HEK293 (cell line): ENCODE measurements around the gene BANF2.

Experiments
- GLI4 ChIP-seq: fragments of 450-650 bp; formaldehyde crosslinking; IDR thresholded peaks from 2 replicates; pipeline ENCODE4 v1.5.1; 2016; ENCODE audit warnings: missing biosample characterization, missing genetic modification characterization
- HOXC10 ChIP-seq: sonication (generic); formaldehyde crosslinking; IDR thresholded peaks from 2 replicates; pipeline ENCODE4 v1.8.1; 2023; ENCODE audit warnings: mild to moderate bottlenecking, missing genetic modification reagents
- SCRT2 ChIP-seq: fragments of 450-650 bp; formaldehyde crosslinking; IDR thresholded peaks from 2 replicates; pipeline ENCODE4 v1.5.1; 2016; ENCODE audit warnings: missing biosample characterization, missing genetic modification characterization
- TCF7L2 ChIP-seq: IDR thresholded peaks from 2 replicates; pipeline ENCODE4 v1.6.1; 2011; ENCODE audit warnings: low read depth, mild to moderate bottlenecking, inconsistent platforms, low read length, moderate library complexity, borderline replicate concordance
- ZBTB48 ChIP-seq: fragments of 450-650 bp; formaldehyde crosslinking; IDR thresholded peaks from 2 replicates; pipeline ENCODE4 v1.5.1; 2016; ENCODE audit warnings: missing biosample characterization, missing genetic modification characterization
- ZNF121 ChIP-seq: fragments of 450-650 bp; formaldehyde crosslinking; IDR thresholded peaks from 2 replicates; pipeline ENCODE4 v1.5.1; 2016; ENCODE audit warnings: missing biosample characterization, missing genetic modification characterization
- ZNF146 ChIP-seq: fragments of 450-650 bp; formaldehyde crosslinking; IDR thresholded peaks from 2 replicates; pipeline ENCODE4 v1.5.1; 2016; ENCODE audit warnings: missing biosample characterization, missing genetic modification characterization
- ZNF274 ChIP-seq, 2 experiments: fragments of 200-500 bp in 1 of 2; fragments of 450-650 bp in 1 of 2; sonication (Bioruptor generic) in 1 of 2; formaldehyde crosslinking in 1 of 2; IDR thresholded peaks; 2 replicates each; pipeline versions ENCODE4 v1.5.1 to v1.6.1; 2014 to 2016; ENCODE audit warnings: borderline replicate concordance in 1 of 2, inconsistent platforms in 1 of 2, low read length in 1 of 2, missing biosample characterization in 1 of 2, missing genetic modification characterization in 1 of 2
- ZXDB ChIP-seq: fragments of 450-650 bp; formaldehyde crosslinking; IDR thresholded peaks from 2 replicates; pipeline ENCODE4 v1.5.1; 2016; ENCODE audit warnings: missing biosample characterization, missing genetic modification characterization
- TF ChIP-seq, protein P1 (sequence below): fragments of 450-650 bp; formaldehyde crosslinking; IDR thresholded peaks from 2 replicates; pipeline ENCODE4 v1.5.1; 2016; ENCODE audit warnings: missing biosample characterization, missing genetic modification characterization
- TF ChIP-seq, protein P2 (sequence below): sonication (generic); formaldehyde crosslinking; IDR thresholded peaks from 2 replicates; pipeline ENCODE4 v1.8.1; 2022; ENCODE audit warnings: mild to moderate bottlenecking, moderate library complexity, missing genetic modification reagents
- TF ChIP-seq, protein P3 (sequence below): fragments of 450-650 bp; formaldehyde crosslinking; optimal IDR thresholded peaks from 2 replicates; pipeline ENCODE3; 2016; ENCODE audit warnings: missing biosample characterization, mild to moderate bottlenecking, missing genetic modification characterization

DNA sequence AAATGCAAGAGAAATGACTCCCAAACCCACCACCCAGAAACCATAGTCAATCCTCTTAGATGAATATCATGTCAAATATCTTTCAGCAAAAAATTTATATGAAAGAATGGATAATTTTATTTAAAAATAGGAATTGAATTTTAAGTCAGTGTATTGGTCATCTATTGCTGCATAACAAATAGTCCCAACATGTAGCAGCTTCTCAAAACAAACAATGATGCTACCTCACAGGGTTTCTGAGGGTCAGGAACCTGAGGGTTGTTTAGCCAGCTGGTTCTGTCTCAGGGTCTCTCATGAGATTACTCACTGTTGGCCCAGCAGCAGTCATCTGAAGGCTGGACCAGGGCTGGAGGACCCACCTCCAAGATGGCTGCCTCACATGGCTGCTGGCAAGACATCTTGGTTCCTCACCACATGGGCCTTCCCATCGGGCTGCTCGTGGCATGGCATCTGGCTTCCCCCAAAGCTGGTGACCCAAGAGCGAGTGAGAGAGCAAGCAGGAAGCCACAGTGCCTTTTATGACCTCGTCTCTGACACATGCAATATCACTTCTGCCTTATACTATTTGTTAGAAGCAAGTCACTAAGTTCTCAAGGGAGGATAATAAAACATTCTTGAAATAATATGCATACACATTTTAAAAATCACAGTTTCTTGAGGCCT lies 36.3 kb downstream of the BANF2 start:
- TF ChIP-seq, protein P1, sequence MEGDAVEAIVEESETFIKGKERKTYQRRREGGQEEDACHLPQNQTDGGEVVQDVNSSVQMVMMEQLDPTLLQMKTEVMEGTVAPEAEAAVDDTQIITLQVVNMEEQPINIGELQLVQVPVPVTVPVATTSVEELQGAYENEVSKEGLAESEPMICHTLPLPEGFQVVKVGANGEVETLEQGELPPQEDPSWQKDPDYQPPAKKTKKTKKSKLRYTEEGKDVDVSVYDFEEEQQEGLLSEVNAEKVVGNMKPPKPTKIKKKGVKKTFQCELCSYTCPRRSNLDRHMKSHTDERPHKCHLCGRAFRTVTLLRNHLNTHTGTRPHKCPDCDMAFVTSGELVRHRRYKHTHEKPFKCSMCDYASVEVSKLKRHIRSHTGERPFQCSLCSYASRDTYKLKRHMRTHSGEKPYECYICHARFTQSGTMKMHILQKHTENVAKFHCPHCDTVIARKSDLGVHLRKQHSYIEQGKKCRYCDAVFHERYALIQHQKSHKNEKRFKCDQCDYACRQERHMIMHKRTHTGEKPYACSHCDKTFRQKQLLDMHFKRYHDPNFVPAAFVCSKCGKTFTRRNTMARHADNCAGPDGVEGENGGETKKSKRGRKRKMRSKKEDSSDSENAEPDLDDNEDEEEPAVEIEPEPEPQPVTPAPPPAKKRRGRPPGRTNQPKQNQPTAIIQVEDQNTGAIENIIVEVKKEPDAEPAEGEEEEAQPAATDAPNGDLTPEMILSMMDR (tag by site-specific recombination): no peak
- no peak for TF ChIP-seq GLI4 (tag by site-specific recombination)
- TF ChIP-seq, protein P2, sequence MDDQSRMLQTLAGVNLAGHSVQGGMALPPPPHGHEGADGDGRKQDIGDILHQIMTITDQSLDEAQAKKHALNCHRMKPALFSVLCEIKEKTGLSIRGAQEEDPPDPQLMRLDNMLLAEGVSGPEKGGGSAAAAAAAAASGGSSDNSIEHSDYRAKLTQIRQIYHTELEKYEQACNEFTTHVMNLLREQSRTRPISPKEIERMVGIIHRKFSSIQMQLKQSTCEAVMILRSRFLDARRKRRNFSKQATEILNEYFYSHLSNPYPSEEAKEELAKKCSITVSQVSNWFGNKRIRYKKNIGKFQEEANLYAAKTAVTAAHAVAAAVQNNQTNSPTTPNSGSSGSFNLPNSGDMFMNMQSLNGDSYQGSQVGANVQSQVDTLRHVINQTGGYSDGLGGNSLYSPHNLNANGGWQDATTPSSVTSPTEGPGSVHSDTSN (CRISPR knock-in tag): no peak
- TF ChIP-seq HOXC10 (CRISPR knock-in tag): no peak
- TF ChIP-seq, protein P3, sequence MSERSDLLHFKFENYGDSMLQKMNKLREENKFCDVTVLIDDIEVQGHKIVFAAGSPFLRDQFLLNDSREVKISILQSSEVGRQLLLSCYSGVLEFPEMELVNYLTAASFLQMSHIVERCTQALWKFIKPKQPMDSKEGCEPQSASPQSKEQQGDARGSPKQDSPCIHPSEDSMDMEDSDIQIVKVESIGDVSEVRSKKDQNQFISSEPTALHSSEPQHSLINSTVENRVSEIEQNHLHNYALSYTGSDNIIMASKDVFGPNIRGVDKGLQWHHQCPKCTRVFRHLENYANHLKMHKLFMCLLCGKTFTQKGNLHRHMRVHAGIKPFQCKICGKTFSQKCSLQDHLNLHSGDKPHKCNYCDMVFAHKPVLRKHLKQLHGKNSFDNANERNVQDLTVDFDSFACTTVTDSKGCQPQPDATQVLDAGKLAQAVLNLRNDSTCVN (tag by site-specific recombination): no peak
- no peak for TF ChIP-seq ZNF146 (tag by site-specific recombination)
- TF ChIP-seq TCF7L2: no peak
- TF ChIP-seq SCRT2 (tag by site-specific recombination): no peak
- TF ChIP-seq ZNF121 (tag by site-specific recombination): no peak
- TF ChIP-seq ZBTB48: no peak
- TF ChIP-seq ZXDB (tag by site-specific recombination): no peak
- TF ChIP-seq ZNF274 (IDR thresholded peaks at IDR 0.05; ENCODE audit: low read length): no peak
- TF ChIP-seq ZNF274 (tag by site-specific recombination; IDR thresholded peaks at IDR 0.05; ENCODE audit: borderline replicate concordance): no peak
